ENCODE results near the gene EEIG1.

EEIG1 gene

DNA sequence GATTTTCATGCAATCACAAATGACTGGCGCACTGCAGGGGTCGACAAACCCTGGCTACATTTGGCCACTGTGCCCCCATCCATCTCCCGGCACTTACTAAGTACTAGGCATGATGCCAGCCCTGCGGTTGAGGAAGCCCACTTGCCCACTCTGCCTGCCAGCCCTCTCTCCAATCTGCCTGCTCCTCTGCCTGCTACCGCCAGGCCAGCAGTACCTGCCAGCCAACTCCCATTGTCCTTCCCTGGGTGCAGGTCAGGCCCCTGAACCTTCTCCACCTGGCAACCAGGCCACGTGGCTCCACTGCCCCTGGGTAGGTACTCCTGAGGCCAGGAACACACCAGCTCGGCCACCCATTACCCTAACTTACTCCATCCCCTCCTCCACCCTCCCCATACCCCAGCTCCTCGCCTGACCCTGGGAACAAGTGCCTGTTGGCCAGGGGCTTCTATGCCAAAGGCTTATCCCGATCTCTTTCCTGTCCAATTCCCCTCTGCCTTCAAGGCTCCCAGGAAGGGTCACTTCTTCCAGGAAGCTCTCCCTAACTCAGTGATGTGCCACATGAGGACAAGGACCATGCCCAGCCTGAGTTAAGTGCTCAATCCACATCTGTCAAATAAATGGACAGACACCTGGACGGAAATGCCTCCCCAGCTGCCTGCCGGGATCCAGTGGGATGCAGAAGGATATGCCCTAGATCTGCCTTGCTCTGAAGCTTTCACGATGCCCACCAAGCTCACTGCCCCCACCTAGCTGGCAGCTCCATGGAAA lies 6.6 kb downstream of the EEIG1 start:
- Mint-ChIP-seq H3K36me3 (ENCODE audit: low read depth) (peaks cover 39% of the 10 kb centered on the region), H3K4me1 (ENCODE audit: low read depth) (peaks cover 78% of the 10 kb centered on the region)

DNA sequence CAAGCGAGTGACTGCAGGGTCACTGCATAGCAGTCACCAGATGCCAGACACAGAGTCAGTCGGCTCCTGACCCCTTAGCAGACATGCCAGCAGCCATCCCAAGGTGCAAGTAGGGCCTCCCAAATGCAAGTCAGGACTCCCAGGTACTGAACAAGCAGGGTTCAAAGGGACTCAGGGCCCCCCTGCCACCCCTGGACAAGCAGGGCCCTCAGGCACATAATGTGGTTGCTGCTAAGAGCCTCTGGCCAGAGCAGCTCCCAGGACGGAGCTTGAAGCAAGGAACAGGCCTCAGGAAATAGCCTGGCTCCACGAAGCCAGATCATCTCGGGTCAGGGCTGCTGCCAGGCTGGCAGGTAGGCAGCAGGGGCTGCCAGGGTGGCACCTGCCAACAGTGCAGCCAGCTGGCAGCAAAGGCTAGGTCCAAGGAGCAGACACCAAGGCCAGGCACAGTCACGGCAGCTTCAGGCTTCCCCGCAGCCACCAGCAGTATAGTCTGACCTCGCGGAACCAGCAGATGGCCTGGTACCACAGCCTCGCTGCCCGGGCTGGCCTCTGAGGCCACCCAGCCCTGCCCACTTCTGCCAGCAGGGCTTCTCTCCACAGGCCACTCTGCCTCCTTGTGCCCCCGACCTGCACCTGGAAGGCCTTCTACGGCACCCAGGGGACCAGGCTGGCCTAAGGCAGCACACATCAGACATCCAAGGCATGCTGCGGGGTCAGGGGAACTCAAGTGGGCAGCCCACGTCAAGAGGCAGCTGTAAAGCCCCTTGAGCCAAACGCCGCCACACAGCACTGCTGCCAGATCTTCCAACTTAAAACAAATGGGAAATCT lies 7.4 kb downstream of the EEIG1 start:
- Mint-ChIP-seq H3K4me1 (ENCODE audit: low read depth) (peaks cover 82% of the 10 kb centered on the region), H3K36me3 (ENCODE audit: low read depth) (peaks cover 40% of the 10 kb centered on the region), H3K27ac (peak overlapping the region; percentile 98), H3K4me3 (peak overlapping the region; percentile 90), H3K27me3 (ENCODE audit: low read depth) (no peaks in the 10 kb centered on the region), H3K9me3 (no peaks in the 10 kb centered on the region)

More for the DNA sequence above, 6.6 kb downstream of the EEIG1 start:
- Mint-ChIP-seq H3K27ac (peak overlapping the region; percentile 80), H3K9me3 (no peaks in the 10 kb centered on the region), H3K4me3 (peak overlapping the region; percentile 90), H3K27me3 (ENCODE audit: low read depth) (no peaks in the 10 kb centered on the region)

DNA sequence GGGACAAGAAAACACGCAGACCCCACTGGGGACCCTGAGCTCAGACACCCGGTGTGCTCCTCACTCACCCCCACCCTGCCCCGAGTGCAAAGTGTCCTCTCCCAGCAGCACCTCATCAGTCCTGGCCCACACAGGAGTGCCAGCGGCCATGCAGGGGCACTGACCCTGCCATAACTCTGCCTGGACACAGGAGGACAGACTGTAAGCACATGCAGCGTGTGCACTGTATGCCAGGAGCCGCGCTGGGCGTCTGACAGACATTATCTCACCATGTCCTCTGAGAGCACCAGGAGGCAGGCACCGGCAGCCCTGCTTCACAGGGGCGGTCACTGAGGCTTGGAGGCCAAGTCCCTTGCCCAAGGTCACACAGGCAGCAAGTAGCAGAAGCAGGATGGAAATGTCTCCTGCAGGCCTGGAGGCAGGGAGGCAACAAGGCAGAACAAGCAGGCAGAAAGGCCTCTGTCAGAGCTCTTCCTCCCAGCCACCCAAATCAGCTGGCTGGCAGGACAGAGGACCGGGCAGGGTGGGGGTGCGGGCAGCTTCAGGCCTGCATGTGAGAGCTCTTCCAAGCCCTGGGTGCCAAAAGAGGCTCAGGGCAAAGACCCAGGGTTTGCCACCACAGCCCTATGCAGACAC lies 8.4 kb downstream of the EEIG1 start:
- Mint-ChIP-seq H3K9me3 (no peaks in the 10 kb centered on the region), H3K27me3 (ENCODE audit: low read depth) (no peaks in the 10 kb centered on the region), H3K4me3 (peak overlapping the region; percentile 90), H3K36me3 (ENCODE audit: low read depth) (peaks cover 41% of the 10 kb centered on the region), H3K27ac (peak overlapping the region; percentile 98), H3K4me1 (ENCODE audit: low read depth) (peaks cover 82% of the 10 kb centered on the region)

DNA sequence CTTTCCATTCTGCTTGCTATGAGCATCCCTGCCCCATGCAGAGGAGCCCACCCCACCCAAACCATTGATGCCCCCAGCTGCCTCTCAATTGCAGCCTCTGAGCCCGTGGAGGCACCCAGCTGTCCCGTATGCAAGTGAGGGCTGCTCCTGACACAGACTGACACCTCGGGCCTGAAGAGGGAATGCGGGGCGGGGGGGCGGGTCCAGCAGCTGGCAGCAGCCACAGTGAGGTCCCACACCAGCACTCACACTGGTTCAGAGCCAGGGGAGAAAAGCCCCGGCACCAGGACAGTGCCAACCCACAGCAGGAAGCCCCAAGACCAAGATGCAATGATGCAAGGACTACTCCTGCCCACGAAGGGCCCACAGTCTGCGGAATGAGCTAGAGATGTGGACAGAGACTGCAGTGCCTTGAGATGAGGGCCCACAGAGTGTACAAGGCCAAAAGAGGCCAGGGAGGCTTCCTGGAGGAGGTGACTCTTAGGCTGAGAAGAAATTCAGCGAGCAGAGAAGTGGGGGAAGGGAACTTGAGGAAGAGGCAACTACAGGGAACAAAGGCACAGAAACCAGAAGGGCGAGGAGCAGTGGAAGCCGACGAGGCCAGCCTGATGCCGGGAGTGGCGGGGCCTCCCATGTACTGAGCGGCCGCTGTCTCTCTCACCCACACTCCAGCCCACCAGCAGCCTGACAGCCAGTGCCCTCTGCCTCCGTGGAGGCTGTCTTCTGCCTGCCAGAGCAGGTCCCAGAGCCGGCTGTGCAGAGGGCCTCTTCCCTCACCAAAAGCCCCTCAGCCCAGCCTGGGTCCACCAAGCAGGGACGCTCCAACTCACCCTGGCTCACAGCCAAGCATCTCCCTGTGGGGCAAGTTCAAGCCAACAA lies 9.2 kb downstream of the EEIG1 start:
- H3K9me3 Mint-ChIP-seq: no peaks in the 10 kb centered on the region
- H3K27ac Mint-ChIP-seq: peak overlapping the region; percentile 98
- H3K4me1 Mint-ChIP-seq (ENCODE audit: low read depth): peaks cover 87% of the 10 kb centered on the region
- H3K4me3 Mint-ChIP-seq: peak overlapping the region; percentile 90
- H3K36me3 Mint-ChIP-seq (ENCODE audit: low read depth): peaks cover 39% of the 10 kb centered on the region
- H3K27me3 Mint-ChIP-seq (ENCODE audit: low read depth): no peaks in the 10 kb centered on the region

DNA sequence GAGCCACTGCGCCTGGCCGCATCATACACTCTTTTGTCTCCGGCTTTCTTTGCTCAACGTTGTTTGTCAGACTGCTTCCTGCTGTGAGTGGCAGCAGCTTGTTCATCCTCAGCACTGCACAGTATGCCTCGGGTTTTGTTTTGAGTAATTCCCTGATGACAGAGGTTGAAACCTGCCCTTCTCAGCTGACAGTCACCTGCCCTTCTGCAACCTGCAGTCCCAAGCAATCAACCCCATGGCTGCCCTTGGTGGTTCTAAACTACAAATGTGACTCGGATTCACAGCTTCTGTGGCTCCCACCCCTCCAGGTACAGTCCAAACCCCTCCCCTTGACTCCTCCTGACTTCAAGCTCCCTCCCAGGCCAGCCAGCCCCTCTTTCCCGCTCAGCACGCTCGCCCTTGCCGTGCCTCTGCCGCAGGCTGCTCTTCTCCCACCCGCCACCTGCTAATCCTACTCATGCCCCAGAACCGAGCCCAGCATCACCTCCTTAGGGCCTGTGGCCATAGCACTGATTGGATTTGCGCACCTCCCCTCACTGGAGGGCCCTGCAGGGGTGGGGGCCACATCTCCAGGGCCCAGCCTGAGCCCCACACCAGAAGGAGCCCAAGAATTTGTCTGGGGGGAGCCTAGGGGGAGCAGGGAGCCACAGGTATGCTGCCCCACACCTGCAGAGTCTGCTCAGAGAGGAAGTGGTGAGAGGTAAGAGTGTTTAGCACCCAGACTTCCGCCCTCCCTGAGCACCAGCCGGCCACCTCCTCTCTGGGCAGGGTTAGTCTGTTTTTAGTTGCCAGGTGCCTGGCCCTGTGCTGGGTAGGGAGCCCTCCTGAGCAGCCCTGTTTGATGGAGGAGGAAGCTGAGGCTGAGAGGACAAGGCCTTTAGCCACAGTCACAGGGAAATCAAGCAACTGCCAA lies 10.1 kb downstream of the EEIG1 start:
- peak overlapping the region; percentile 77 for H3K4me3 Mint-ChIP-seq

DNA sequence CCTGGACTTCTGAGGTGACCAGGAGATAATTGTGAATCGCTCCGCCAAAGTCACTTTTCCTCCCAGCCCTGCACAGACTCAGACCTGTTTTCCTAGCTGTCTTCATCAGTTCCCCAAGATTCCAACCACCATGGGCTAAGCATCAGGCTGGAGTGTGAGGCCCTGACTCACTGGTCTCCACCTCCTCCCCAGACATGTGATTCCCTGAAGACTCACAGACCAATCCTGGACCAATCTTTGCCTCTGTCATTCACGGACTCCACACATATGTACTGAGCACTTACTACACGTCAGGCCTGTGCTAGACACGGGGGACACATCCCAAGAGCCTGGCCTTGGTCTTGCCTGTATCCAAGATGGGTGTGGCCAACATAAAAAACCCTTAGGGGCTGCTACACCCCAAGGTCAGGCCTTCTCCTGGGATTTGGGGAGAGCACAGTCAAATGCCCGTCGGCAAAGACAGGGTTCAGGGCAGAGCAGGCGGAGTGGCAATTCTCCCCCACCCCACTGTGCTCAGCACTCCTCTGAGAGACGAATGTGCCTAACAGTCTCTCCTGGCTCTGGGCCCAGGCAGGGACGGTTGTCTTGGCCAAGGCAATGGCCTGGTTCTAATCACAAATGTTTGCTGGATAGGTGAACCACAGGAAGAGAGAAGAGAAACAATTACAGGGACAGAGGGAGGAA lies 11.9 kb downstream of the EEIG1 start:
- Mint-ChIP-seq H3K4me3 (peak overlapping the region; percentile 77), H3K4me1 (ENCODE audit: low read depth) (peaks cover 74% of the 10 kb centered on the region), H3K27me3 (ENCODE audit: low read depth) (no peaks in the 10 kb centered on the region), H3K9me3 (no peaks in the 10 kb centered on the region), H3K36me3 (ENCODE audit: low read depth) (peaks cover 24% of the 10 kb centered on the region), H3K27ac (peak overlapping the region; percentile 93)

More for the DNA sequence above, 10.1 kb downstream of the EEIG1 start:
- Mint-ChIP-seq H3K27me3 (ENCODE audit: low read depth) (no peaks in the 10 kb centered on the region), H3K36me3 (ENCODE audit: low read depth) (peaks cover 30% of the 10 kb centered on the region), H3K4me1 (ENCODE audit: low read depth) (peaks cover 81% of the 10 kb centered on the region), H3K27ac (peak overlapping the region; percentile 93), H3K9me3 (no peaks in the 10 kb centered on the region)

DNA sequence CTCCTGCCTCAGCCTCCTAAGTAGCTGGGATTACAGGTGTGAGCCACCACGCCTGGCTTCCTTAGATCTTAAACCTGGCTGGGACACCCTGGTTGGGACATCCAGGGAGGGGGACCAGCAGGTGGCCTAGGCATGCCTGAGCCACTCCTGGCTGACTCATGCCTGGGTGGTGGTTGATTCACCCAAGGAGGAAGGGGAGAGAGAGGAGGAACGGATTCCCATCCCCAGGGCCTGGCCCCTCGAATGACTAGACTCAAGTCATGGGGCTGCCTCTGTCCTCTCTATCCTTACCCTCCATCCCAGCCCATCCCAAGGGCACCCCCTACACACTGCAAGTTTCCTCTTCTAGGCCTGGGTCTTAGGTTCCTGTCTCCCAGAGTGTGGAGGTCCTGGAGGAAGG lies 12.7 kb downstream of the EEIG1 start:
- Mint-ChIP-seq H3K9me3 (no peaks in the 10 kb centered on the region), H3K27me3 (ENCODE audit: low read depth) (no peaks in the 10 kb centered on the region), H3K27ac (peak overlapping the region; percentile 45), H3K4me1 (ENCODE audit: low read depth) (peaks cover 80% of the 10 kb centered on the region), H3K36me3 (ENCODE audit: low read depth) (peaks cover 24% of the 10 kb centered on the region), H3K4me3 (peak overlapping the region; percentile 77)

DNA sequence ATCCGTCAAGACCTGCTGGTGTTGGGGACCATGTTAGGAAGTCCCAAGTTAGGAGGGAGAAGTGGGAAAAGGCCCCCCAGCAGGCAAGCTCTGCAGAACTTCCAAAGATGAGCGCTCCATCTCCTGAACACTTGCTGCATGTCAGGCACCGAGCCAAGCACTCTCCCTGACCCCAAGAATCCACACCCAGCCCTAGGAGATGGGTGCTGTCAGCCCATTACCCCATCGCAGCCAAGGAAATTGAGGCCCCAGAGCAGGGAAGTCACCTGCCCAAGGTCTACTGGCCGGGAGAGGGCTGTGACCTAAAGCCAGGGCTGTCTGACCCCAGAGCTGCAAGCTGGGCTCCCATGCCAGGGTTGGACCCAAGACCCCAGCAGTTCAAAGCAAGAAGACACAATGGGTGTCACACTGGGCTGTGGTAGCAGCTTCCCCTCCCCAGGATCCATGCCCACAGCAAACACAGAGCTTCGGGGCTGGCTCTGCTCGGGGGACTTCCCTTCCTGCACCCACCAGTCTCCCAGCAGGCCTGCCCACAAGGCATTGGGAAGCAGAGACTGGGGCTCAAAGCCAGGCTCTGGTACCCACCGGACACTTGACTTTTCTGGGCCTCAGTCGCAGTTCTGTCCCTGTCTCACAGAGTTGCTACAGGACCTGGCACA lies 13.5 kb downstream of the EEIG1 start:
- Mint-ChIP-seq H3K27ac (peak overlapping the region; percentile 31), H3K27me3 (ENCODE audit: low read depth) (no peaks in the 10 kb centered on the region), H3K4me3 (peak overlapping the region; percentile 26), H3K36me3 (ENCODE audit: low read depth) (peaks cover 26% of the 10 kb centered on the region), H3K4me1 (ENCODE audit: low read depth) (peaks cover 79% of the 10 kb centered on the region), H3K9me3 (no peaks in the 10 kb centered on the region)

DNA sequence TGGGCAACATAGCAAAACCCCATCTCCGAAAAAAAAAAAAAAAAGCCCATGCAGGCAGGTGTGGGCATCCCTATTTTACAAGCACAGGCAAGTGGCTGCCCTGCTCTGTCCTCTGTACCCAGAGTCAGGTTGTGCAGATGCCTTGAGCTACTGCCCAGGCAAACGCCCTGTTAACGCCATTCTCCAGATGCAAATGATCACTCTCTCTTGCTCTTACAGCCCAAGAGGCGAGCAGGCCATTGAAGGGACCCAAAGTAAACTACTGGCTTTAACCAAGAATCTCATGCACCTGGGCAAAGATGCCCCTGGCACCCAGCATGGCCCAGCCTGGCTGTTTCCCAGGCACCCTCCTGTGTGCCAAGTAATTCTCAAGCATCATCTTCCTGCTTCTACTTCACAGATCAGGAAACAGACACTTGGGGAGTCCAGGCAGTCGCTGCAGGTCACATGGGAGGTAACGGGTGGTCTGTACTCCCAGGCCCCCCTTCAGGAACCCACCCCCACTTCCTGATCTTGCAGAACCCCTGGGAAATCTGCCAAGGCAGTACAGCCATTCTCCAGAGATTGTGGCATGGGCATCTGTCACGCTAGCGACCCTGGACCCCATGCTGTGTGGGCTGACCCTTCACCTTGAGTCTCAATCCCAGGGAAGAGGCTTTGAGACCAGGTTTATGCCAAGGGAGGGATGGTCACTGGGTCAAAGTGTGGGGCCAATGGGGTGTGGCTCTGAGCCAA lies 14.2 kb downstream of the EEIG1 start:
- Mint-ChIP-seq H3K27ac (no peak overlapping the region), H3K36me3 (ENCODE audit: low read depth) (peaks cover 28% of the 10 kb centered on the region), H3K4me1 (ENCODE audit: low read depth) (peaks cover 77% of the 10 kb centered on the region), H3K4me3 (peak overlapping the region; percentile 7), H3K27me3 (ENCODE audit: low read depth) (no peaks in the 10 kb centered on the region), H3K9me3 (no peaks in the 10 kb centered on the region)

DNA sequence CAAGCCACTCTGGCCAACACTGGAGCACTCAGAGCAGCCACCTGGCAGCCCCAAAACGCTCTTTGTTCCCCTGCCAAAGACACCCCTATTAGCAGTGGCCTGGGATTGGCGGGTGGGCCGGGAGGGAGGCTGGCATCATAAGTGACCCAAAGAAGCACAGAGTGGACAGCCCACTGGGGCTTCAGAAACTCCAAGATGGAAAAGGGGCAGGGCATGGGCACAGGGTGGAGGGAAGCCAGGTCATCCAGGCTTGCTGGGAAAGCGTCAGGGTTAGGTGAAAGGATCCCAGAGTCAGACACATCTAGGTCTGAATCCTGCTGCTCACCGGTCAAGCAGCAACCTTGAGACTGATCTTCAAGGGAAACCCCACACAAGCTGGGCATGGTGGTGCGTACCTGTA lies 14.8 kb downstream of the EEIG1 start:
- peak overlapping the region; percentile 68 for H3K4me3 Mint-ChIP-seq
- peaks cover 76% of the 10 kb centered on the region for H3K4me1 Mint-ChIP-seq (ENCODE audit: low read depth)
- H3K27me3 Mint-ChIP-seq (ENCODE audit: low read depth): no peaks in the 10 kb centered on the region
- H3K36me3 Mint-ChIP-seq (ENCODE audit: low read depth): peaks cover 32% of the 10 kb centered on the region
- peak overlapping the region; percentile 75 for H3K27ac Mint-ChIP-seq
- H3K9me3 Mint-ChIP-seq: no peaks in the 10 kb centered on the region

DNA sequence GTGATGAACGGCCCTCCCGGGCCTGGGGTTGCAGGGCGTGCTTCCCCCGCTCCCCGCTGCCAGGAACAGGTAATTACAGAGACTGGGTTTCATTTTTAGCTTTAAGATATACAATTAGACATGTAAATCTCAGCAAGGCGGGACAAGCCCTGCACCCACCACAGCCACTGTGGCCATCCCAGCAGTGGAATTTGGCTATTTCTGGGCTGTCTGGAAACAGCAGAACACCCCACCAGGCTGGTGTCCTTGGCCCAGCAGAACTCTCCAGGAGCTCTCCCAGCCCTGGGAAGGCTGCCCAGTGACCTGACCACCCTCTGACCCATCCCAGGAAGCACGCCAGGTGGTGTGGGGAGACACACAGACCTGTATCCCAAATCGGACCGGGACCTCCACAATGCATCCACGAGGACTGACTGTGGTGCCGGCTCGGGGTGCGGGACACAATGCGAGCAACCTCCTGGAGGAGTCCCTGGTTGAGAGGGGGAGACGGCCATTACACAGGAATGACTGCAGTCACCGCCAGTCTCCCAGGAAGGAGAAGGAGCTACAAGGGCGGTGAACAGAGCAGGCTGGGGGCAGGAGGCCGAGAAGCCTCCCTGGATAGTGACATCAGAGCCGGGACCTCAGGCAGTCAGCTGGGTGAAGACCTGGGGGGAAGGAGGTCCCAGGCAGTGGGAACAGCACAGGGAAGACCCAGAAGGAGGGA lies 17.3 kb downstream of the EEIG1 start:
- Mint-ChIP-seq H3K4me3 (no peak overlapping the region), H3K27ac (no peak overlapping the region), H3K27me3 (ENCODE audit: low read depth) (no peaks in the 10 kb centered on the region), H3K4me1 (ENCODE audit: low read depth) (peaks cover 73% of the 10 kb centered on the region), H3K36me3 (ENCODE audit: low read depth) (peaks cover 44% of the 10 kb centered on the region), H3K9me3 (no peaks in the 10 kb centered on the region)
